HG03108 (cell line): ENCODE measurements around the gene FMNL2.
"Not testable (repeated sequence)": the region's sequence is repeated elsewhere in the genome, so short reads cannot be mapped to it uniquely, and the experiment has no call there.

Experiments
- ATAC-seq: cut with Tn5 transposase; IDR thresholded peaks from one replicate; pipeline ENCODE4 v1.9.1; 2021; ENCODE audit warnings: moderate library complexity; ENCODE audit not compliant: unreplicated experiment

FMNL2 gene

DNA sequence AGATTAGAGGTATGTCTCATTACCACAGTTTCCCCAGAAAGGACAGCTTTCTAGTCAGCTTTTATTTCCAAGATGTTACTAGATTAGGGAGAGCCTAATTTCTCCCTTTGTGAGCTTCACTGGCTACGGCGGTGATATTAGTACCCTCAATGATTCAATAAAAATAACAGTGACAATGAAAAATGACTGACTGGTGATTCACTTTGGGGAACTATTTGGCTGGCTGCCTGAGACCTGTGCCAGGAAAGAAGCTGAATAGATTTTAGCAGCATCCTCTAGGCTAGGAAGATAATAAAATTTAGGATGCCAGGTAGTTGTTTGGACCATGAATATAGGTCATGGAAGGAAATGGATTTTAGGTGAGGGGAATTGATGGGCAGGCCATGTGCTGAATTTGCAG lies 178.7 kb downstream of the FMNL2 start:
- no peak for ATAC-seq

DNA sequence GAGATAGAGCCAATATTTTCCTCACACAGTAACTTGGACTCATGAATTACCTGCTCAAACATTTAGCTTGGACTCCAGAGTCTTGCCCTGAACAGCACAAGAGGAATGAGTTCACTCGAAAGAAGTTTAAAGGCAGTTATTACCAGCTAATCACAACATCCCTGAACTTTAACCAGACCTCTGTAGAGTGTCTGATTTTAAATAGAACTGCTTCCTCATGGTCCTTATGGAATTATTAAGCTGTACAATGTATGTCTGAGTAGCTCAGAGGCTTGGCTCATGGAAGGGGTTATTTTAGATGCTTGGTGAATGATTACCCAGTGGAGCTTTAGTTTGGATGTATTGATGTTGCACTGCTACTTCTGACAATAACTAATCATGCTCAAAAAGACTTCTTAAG lies 183.1 kb downstream of the FMNL2 start:
- no peak for ATAC-seq

DNA sequence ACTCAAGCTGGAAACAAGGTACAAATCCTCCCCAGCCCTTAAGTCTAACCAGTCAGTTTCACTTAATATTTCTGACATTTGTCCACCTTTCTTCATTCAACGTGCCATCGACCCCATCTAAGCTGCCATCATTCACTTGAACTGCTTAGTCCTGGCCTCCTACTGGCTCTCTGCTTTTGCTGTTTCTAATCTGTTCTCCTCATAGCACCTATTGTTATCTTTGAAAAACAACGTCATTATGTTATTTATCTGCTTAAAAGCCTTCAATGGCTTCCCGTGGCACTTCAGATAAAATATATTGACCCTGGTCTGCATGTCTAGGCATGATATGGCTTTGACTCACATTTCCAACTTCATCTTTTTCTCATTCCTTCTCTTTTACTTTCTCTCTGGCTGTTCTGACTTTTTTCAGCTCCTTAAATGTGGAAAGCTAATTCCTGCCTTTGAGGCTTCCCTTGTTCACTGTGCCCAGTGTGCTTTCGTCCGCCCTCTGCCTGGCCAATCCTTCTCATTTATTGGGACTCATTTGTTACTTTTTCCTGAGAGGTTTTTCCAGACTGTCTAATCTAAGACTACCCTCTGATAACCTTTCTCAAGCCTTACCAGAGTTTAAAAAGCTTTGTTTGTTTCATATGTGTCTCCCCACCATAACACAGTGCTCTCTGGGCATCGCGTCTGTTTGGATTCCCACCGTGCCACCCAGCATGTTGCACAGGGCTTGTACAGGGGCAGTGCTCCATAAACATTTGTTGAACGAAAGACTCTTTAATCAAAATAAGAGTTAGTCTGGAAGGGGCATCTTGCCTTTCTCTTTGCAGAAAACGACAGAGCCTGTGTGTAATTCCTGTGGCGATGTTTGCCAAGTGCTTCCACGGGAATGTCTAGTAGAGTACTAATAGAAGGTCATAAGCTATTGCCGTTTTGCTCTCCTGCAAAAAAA lies 183.9 kb downstream of the FMNL2 start:
- ATAC-seq = no peak

- no peak for ATAC-seq
These were observed 184.6 kb downstream of the FMNL2 start for GRCh38 chr2:152519581-152519952.

GRCh38 chr2:152520759-152521158 lies 185.8 kb downstream of the FMNL2 start:
- no peak for ATAC-seq

DNA sequence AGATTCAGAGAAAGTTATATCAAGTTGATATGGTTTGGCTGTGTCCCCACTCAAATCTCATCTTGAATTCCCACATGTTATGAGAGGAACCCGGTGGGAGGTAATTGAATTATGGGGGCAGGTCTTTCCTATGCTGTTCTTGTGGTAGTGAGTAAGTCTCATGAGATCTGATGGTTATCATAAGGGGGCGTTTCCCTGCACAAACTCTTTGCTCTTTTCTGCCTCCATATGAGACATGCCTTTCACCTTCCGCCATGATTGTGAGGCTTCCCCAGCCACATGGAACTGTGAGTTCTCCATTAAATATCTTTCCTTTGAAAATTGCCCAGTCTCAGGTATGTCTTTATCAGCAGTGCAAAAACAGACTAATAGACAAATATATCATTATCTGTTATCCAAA lies 187.5 kb downstream of the FMNL2 start:
- not testable (repeated sequence) for ATAC-seq

DNA sequence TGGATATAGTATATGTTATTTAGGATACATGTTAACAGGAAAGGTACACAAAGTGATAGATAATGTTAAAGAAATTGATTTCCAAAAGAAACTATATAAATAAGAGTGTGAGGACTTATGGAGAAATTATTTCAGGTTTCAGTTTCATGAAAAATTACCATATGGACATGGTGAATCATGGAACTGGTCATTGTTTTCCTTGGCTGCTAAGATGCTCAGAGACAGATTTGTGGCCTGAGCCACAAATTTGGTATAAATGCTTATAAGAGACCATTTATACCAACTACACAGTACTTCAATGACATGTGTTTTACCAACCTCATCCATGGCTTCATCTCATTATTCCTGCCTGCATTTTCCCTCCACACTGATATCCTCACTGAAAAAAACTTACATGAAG lies 188.1 kb downstream of the FMNL2 start:
- ATAC-seq = no peak

- no peak for ATAC-seq
These were observed 190.4 kb downstream of the FMNL2 start for GRCh38 chr2:152525277-152525838.

DNA sequence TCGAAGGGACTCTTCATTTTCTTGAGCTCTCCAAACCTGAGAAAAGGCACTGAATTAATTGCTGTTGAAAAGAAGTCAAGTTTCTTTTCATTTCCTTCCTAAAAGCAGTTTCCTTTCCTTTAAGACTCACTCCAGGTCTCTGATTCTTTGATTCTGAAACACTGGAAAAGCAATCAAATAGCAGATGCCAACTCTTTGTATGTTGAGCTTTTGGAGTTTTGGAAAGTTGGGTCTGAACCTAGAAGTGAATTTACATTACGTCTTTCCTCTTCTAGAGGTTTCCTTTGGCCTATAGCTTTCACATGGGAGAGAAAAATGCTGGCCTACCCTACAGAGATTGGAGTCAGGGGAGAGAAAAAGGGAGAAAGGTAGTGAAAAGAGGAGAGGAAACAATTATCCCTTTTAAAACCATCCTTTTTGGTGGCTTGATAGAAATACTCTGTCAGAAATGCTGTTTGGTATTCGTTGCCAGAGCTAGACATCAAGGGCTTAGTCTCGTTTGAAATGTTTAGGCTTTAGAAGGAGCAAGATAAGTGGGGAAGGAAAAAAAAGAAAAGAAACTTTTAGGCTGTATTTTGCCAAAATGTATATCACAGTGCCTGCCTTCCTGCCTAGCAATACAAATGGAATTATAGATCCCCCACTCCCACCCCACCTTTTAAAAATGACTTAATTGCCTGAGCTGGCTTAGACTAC lies 194.6 kb downstream of the FMNL2 start:
- ATAC-seq = no peak

GRCh38 chr2:152532241-152532640 lies 197.3 kb downstream of the FMNL2 start:
- no peak for ATAC-seq

- ATAC-seq = no peak
These were observed 199.6 kb downstream of the FMNL2 start for GRCh38 chr2:152534460-152535135.

- ATAC-seq = no peak
These were observed 202.2 kb downstream of the FMNL2 start for GRCh38 chr2:152537081-152537651.

GRCh38 chr2:152539424-152539823 lies 204.4 kb downstream of the FMNL2 start:
- no peak for ATAC-seq

- no peak for ATAC-seq
These were observed 206.7 kb downstream of the FMNL2 start for GRCh38 chr2:152541712-152542111.

- no peak for ATAC-seq
These were observed 207.5 kb downstream of the FMNL2 start for GRCh38 chr2:152542337-152542994.

DNA sequence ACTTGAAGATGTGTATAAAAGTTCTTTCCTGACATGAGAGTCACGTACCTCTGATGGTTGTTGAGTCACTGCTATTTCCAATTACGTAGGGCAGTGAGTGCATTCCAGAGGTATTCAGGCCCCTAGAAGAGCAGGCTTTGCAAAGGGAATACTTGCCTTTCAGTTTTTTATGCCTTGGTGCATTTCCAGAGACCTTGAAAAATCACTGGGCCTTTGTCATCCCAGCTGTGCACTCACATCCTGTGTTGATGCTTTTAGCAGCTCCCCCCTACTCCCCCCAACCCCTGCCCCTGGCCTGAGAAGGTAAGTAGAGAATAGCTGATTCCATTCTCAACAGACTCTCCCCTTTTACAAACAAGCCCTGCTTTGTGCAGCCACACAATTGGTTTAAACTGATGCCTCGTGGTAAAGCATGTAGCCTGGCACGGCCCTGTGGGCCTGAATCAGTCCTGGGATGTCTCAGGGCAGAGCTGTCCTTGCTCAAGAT lies 208.1 kb downstream of the FMNL2 start:
- ATAC-seq = no peak

DNA sequence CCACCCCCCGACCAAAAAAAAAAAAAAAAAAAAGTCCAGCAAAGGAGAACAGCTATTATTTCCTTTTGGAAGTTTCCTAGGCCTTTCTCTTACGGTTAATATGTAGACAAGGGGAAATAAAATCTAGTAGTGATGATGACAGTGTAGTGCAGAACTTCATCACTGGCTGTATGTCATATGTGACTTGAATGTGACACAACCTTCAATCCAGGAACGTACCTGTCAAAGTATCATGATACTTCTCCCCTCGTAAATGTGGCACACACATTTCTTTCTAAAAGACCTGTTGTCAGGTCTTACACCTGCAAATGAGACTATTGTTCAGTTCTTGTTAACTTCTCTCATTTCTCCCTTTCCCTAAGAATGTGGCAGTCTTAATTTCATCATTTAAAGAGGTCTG lies 208.7 kb downstream of the FMNL2 start:
- ATAC-seq = no peak

DNA sequence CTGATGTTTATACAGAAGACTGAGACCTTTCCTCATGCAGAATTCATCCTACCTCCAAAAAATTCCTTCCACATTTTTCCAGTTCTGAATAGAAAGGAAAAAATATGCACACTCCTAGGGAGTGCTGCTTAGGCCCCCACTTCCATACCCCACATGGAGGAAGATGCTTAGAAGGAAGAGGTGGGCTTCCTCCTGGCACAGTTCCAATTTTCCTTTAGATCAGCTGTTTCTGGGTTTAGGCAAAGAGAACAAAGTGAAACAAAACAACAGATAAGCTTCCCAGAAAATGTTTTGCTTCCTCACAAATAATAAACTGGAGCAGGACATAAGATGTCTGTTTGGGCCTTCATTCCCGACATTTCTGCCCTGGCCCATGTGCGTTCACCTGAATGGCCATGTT lies 209.7 kb downstream of the FMNL2 start:
- ATAC-seq = no peak

DNA sequence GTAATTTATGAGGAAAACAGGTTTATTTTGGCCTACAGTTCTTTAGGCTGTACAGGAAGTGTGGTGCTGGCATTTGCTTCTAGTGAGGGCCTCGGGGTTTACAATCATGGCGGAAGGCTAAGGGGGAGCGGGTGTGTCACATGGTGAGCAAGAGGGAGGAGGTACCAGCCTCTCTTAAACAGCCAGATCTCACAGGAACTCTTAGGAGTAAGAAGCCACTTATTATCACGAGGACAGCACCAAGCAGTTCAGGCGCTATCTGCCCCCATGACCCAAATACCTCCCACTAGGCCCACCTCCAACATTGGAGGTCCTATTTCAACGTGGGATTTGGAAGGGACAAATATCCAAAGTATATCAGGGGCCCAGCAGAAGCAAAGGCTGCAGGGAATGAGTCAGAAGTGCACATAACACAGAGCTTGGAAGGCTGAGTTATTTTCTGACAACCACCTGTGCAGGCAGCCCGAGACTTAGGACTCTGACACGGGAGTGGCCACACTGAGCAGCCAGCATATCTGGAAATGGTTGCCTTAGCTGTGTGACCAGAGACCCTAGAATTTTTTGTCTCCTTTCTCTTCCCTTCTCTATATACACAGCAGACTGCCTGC lies 211.4 kb downstream of the FMNL2 start:
- ATAC-seq = no peak
